Measurements from ENCODE around the gene TF. TPM values are rescaled to one million over a fixed set of nuclear protein-coding genes. Genes with fewer than 3 reads are reported as not detected.

Gene TF
- total RNA-seq, result under 0.01 TPM in 2 replicates

GRCh38 chr3:133745981-133746711 lies at the start of gene TF:
TF (plus strand) TSS chr3:133746393; CDS start chr3:133746441, 48 bp downstream.

GRCh38 chr3:133805702-133806475 lies 59.7 kb downstream of the TF start, which contains the start of gene SRPRB:
SRPRB (plus strand) TSS chr3:133805815; CDS start chr3:133805849, 34 bp downstream.

Other genes with a start within 250 kb of the TF start
- gene CDV3, start 172.7 kb upstream of the TF start, total RNA-seq, result 189 and 238 TPM in 2 replicates
- gene TOPBP1, start 84.5 kb upstream of the TF start, total RNA-seq, result 16.2 and 19.8 TPM in 2 replicates
- 59.9 and 76.4 TPM in 2 replicates for gene SRPRB, start 59.4 kb downstream of the TF start, total RNA-seq
- gene RAB6B, start 149.5 kb downstream of the TF start, total RNA-seq, result under 0.01 and 0.96 TPM in 2 replicates

Data from tracheal epithelial cell (primary cell).